HG03342 (cell line): ENCODE results near the gene MPIG6B.

Source experiments
- ATAC-seq: cut with Tn5 transposase; IDR thresholded peaks from one replicate; pipeline ENCODE4 v1.9.1; 2021; ENCODE audit warnings: mild to moderate bottlenecking, moderate library complexity; ENCODE audit not compliant: unreplicated experiment

The MPIG6B gene

DNA sequence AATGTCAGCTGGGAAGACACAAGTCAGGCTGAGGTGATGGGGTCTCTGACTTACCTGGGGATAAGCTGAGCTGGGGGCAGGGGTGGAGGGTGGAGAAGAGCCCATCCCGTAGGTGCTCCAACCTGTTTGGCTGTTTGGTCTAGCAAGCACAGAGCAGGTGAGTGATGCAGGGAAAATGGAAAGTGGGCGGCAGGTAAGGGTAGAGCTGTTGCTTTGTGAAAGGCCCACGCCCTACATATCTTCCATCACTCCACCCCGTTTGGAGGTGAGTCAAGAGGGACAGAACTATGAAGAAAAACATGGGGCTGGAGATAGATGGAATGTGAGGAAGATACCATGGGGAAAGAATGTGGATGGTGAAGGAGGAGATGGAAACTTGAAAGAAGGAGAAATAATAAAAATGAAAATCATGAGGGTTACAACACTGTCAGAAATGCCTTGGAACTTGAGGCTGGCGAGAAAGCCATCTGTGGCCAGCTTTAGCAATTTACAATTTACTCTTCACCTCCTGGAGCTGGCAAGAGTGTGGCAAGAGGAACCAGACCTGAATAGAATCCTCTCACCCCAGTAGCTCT is 2.9 kb upstream of the MPIG6B start:
- no peak for ATAC-seq

- no peak for ATAC-seq
Measured at GRCh38 chr6:31721351-31722020, 1.7 kb upstream of the MPIG6B start, which contains the start of gene LY6G6C. Gene LY6G6C, minus strand, starts transcription at chr6:31721746. Its CDS starts 67 bp downstream, at chr6:31721679.

DNA sequence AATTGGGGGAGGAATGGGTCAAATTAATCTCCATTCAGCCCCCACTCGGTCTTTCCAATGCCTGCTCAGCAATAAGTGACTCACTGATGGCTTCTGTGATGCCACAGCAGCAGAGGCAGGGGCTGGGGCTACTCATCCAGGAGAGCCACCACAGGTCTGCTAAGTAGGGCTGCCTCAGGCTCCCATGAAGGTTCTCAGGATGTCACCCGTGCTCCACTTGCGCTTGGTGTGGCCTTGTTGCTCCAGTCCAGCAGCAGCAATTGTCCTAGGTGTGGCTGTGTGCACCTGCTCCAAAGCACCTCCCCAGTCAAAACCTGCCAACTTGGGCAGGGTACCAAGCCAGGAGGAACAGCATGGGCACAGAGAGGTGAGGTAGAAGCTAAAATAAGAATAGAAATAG is 1.0 kb upstream of the MPIG6B start:
- ATAC-seq = no peak

- no peak for ATAC-seq
Measured at GRCh38 chr6:31723980-31724691, 963 bp downstream of the MPIG6B start.

- no peak for ATAC-seq
Measured at GRCh38 chr6:31725502-31726350, 2.6 kb downstream of the MPIG6B start.

DNA sequence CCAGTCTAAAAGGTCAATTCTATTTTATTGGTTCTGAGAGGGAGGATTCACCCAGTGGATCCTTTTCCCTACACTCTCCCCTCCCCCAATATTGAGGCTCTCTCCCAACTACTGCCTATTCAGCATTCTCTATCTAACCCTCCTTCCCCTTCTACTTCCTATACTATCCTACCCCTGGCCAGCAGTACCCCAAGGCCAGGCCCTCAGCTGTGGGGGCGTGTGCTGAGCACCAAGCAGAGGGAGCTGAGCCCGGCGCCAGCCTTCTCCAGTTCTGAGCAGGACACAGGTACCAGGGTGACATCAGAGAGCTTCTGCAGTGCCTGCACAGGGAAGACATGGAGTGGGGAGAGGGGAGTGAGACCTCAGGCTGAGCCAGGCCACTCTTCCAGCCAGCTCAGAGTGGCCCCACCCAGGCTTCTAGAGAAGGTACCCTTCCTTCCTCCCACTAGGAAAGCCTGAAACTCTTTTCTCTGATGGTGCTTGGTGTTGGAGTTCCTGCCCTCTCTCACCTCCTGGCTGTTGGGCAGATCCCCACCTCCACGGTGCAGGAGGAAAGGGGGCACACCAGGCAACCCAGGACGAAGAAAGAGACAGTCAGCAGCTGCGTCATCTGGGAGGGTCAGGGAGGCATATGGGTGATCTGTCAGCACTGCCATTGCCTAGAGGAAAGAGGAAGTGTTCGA is 4.0 kb downstream of the MPIG6B start:
- ATAC-seq = no peak

DNA sequence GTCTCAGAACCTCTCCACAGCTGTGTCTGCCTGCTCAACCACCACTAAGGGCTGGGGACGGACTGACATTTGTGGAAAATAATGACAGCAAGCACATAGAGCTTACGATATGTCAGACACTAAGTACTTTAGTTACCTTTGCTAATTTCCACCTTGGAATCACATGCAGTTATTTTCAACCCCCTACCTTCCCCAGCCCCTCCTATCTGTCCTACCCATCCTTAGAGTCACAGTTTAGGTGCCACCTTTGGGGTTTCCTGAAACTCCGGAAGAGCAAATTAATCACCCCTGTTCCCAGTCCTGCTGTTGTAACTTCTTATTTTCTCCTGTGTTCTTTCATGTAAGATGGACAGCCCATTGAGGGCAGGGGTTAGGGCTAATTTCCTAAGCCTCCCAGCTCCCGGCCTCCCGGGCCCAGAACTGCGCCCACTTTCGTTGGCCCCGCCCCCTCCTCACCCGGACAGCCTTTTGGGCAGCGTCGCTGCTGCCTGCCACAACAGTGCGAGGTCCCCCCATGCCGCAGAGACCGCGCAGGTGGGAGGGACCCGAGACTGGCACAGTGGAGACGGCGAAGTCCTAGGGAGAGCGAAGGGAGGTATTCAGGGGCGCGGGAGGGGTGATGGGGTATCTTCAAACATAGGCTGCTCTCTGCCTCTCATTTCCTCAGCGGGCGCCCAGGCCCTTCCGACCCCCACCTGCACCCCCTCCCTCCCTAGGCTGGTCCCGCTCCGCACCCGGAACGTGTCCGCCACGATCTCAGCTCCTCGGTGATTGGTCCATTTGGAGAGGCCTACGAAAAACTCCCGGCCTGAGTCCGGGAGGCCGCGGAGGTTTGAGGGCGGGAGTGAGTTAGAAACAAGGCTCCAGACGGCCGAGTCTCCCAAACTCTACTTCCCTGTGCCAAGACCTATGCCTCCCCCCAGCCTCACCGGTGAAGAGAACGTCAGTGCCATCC is 4.8 kb downstream of the MPIG6B start:
- ATAC-seq = no peak

- ATAC-seq = peak; percentile 19
Measured at GRCh38 chr6:31728767-31729514, 5.8 kb downstream of the MPIG6B start, which contains the start of gene DDAH2. Gene DDAH2, minus strand, starts transcription at chr6:31729299. Its CDS starts 138 bp downstream, at chr6:31729161.

GRCh38 chr6:31729515-31729978 is 6.4 kb downstream of the MPIG6B start:
- ATAC-seq = peak; percentile 42

DNA sequence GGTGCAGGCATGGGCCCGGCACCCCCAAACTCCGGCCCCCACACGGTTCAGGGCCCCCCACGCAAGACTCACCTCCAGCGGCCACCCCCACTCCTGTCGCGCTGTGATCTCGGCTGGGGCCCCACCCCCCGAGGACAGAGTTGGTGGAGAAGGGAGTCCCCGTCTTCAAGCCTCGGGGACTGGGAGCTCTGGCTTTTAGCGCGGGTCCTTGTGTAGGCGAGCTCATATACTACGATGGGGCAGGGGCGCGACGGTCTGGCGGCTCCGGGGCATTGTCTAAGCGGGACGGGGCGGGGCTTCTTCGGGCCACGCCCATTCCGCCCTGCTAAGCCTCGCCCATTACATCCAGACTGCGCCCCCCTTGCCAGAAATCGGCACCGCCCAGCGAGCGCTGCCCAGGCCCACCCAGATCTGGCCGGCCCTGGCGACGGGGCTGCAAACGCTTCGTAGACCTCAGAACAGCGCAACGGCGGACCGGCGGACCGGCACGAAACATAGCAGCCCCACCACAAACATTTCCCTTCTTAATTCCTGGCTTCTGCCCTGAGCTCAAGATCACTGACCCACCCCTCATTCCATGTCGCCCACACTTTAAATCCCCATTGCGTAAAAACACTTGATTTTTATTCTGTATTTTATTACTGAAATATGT is 6.9 kb downstream of the MPIG6B start:
- ATAC-seq = peak; percentile 31

DNA sequence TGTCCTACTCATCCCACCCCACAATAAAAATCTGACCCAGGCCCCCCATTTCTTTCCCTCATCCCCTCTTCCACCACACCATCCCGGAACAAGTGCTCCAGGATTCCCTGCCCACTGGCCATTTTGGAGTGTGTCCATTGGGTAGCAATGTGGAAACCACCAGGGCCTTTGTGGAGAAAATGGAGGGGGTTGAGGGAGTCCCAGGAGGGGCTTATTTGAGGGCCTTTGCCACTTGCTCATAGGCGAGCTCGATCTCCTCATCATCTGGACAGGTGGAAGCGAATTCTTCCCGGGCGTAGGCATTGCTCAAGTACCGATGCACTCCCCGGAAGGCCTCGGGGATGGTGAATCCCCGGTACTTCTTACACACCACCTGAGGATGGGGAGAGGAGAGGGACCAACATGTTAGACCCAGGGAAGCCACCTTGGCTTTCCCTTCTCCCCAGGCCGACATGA is 7.5 kb downstream of the MPIG6B start:
- no peak for ATAC-seq

- no peak for ATAC-seq
Measured at GRCh38 chr6:31732029-31732428, 8.9 kb downstream of the MPIG6B start.

GRCh38 chr6:31733734-31734133 is 10.6 kb downstream of the MPIG6B start:
- ATAC-seq = no peak

- ATAC-seq = no peak
Measured at GRCh38 chr6:31734247-31734820, 11.2 kb downstream of the MPIG6B start.

- peak; percentile 22 for ATAC-seq
Measured at GRCh38 chr6:31734821-31735406, 11.7 kb downstream of the MPIG6B start.

DNA sequence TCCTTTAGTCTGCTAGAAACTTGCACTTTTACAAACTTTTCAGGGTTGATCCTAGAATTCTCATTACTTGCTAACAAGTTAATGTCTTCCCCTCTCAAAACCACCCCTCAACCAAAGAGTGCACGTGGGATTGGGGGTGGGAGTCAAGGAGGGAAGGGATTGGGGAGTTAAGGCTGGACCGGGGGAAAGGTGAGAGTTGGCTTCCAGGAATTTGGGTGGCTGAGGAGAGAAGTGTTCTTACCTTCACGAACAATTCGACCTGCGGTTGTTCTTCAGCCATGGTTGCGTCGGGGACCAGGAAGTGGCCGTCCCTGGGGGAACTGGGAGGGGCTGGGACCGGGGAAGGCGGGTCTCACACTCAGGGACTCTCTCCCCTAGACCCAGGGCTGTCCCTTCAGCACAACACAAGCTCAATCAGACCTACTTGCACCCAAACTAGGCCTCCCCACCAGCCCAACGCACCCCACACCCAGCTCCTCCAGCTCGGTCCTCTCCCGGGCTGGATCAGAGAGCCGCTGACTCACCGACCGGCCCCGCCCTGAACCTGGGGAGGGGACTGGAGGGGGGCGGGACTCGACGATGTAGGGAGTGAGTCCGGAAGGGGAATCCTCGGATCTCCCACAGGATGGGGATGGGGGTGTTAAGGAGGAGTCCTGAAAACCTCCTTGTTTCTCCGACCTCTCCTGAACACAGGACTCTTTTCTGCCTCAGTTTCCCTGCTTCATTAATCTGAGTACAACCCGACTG is 13.0 kb downstream of the MPIG6B start, which contains the start of gene CLIC1:
Gene CLIC1 (minus strand): TSS at position 510 of the 747 bp plus-strand sequence. CDS start 230 bp downstream, at position 280.
- no peak for ATAC-seq
